DND-41 (cell line): ENCODE results near the gene PTPN6.

ENCODE experiments used
- CTCF ChIP-seq: IDR thresholded peaks from 2 replicates; pipeline ENCODE4 v1.5.1; 2012; ENCODE audit warnings: borderline replicate concordance, low read length, moderate library complexity, mild to moderate bottlenecking; ENCODE audit not compliant: poor library complexity, severe bottlenecking; ENCODE audit errors: extremely low read depth
- EZH2 ChIP-seq: IDR thresholded peaks from 3 replicates; pipeline ENCODE4 v1.6.1; 2012; ENCODE audit warnings: borderline replicate concordance, low read depth, mild to moderate bottlenecking, moderate library complexity, low read length, inconsistent platforms; ENCODE audit not compliant: severe bottlenecking

- TF ChIP-seq CTCF (no peak), EZH2 (no peak)
Observed at GRCh38 chr12:6905414-6906040, 45.6 kb upstream of the PTPN6 start.
